Cardiac muscle cell (in vitro differentiated cells and primary cell): ENCODE data around the gene FAM81A. TPM values are rescaled to one million over a fixed set of nuclear protein-coding genes. Genes with fewer than 3 reads are reported as not detected.

Experiments used
- DNase-seq, 2 donors: peaks; one replicate each; pipeline versions ENCODE4 v3.0.0 to v3.0.0-alpha.2; 2010 to 2017; ENCODE audit warnings: low read depth in 1 of 2, low spot score in 1 of 2
- H3K27ac ChIP-seq: fragments of 200-600 bp; sonication (generic); 2 replicates; pipeline ENCODE4 v1.5.1; 2016
- H3K27me3 ChIP-seq: fragments of 200-600 bp; sonication (generic); 2 replicates; pipeline ENCODE4 v1.6.0; 2016; ENCODE audit warnings: control low read depth
- H3K36me3 ChIP-seq: fragments of 200-600 bp; sonication (generic); 2 replicates; pipeline ENCODE4 v1.5.1; 2016; ENCODE audit warnings: control low read depth
- H3K4me1 ChIP-seq: fragments of 200-600 bp; sonication (generic); 2 replicates; pipeline ENCODE4 v1.8.1; 2017; ENCODE audit warnings: low read depth, mild to moderate bottlenecking, mixed run types
- H3K4me3 ChIP-seq: fragments of 200-600 bp; sonication (generic); 2 replicates; pipeline ENCODE4 v1.5.1; 2016; ENCODE audit warnings: mild to moderate bottlenecking
- H3K9me3 ChIP-seq: fragments of 200-600 bp; sonication (generic); 2 replicates; pipeline ENCODE4 v1.5.1; 2017; ENCODE audit warnings: low read depth, mild to moderate bottlenecking, control low read depth
- CTCF ChIP-seq: IDR thresholded peaks from 2 replicates; pipeline ENCODE4 v1.5.1; 2012; ENCODE audit warnings: low read depth, mild to moderate bottlenecking, low read length
- polyA plus RNA-seq: library from polyadenylated mRNA; unstranded; fragments of >200 nt; fragmentation: Nextera tagmentation; extraction: Ambion mirVana; gene quantifications from 2 replicates; pipeline ENCODE4 v1.2.1, GENCODE V29; 2016
- total RNA-seq: library from RNA; depleted of rRNA; stranded (reverse); fragments of >200 nt; gene quantifications from 2 replicates; pipeline ENCODE4 v1.2.3, GENCODE V29; 2016

Gene FAM81A
- total and polyA plus RNA-seq, 2 experiments from 2014 or later = 1.8 to 5.1 TPM

DNA sequence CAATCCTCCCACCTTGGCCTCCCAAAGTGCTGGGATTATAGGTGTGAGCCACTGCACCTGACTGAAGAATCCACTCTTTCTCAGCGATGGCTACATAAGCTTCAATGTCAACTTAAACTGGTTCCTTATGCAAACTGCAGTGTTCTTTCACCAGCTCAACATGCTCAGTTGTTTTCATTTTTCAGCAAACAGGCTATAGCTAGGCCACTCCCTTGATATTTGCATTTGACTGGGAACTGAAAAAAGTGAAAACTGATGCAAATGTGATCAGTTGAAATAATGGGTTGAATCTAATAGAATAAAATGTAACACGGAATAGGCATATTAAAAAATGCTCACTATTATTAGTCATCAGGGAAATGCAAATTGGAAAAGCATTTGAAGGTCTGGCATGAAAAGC, 99.4 kb downstream of the FAM81A start:
- Histone ChIP-seq H3K27ac (no peak overlapping the region), H3K9me3 (no peaks in the 10 kb centered on the region), H3K4me3 (no peak overlapping the region), H3K36me3 (no peaks in the 10 kb centered on the region), H3K27me3 (no peaks in the 10 kb centered on the region), H3K4me1 (no peaks in the 10 kb centered on the region)
- DNase-seq = no peak
- TF ChIP-seq CTCF = no peak

GRCh38 chr15:59538494-59538893, 100.5 kb downstream of the FAM81A start:
- DNase-seq = no peak
- Histone ChIP-seq H3K4me3 (no peak overlapping the region), H3K36me3 (no peaks in the 10 kb centered on the region), H3K9me3 (no peaks in the 10 kb centered on the region), H3K27me3 (no peaks in the 10 kb centered on the region), H3K4me1 (no peaks in the 10 kb centered on the region), H3K27ac (no peak overlapping the region)
- no peak for TF ChIP-seq CTCF

DNA sequence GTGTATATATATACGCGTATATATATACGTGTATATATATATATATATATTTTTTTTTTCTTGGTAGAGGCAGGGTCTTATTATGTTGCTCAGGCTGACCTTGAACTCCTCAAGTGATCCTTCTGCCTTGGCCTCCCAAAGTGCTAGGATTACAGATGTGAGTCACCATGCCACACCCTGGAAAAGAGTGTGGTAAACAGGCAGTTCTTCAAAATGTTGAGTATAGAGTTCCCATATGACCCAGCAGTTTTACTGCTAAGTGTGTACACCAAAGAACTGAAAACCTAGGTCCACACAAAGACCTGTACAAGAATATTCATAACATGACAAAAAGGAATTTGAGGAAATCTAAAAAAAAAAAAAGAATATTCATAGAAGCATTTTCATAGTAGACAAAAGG, 101.8 kb downstream of the FAM81A start:
- Histone ChIP-seq H3K36me3 (no peaks in the 10 kb centered on the region), H3K4me1 (no peaks in the 10 kb centered on the region), H3K9me3 (no peaks in the 10 kb centered on the region), H3K27me3 (no peaks in the 10 kb centered on the region), H3K4me3 (no peak overlapping the region), H3K27ac (no peak overlapping the region)
- no peak for TF ChIP-seq CTCF
- no peak for DNase-seq

GRCh38 chr15:59540654-59541053, 102.7 kb downstream of the FAM81A start:
- H3K36me3 ChIP-seq = no peaks in the 10 kb centered on the region
- no peak for TF ChIP-seq CTCF
- no peaks in the 10 kb centered on the region for H3K9me3 ChIP-seq
- no peak for DNase-seq
- H3K27ac ChIP-seq = no peak overlapping the region
- no peaks in the 10 kb centered on the region for H3K27me3 ChIP-seq
- H3K4me3 ChIP-seq = no peak overlapping the region
- no peaks in the 10 kb centered on the region for H3K4me1 ChIP-seq

DNA sequence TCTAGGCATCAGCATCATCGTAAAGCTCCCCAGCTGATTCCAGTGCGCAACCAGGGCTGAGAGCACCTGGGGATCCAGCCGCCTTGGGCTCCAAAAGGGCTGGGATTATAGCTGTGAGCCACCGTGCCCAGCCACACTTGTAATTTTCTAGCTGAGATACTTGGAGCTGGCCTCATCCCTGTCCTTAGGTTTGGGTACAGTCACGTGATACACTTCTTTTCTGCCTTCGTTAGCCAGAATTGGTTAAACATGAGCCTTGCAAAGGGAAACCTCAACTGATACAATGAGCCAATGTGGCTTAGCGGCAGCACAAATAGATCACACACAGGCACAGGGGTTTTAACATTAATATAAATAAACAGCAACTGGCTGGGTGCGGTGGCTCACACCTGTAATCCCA, 103.8 kb downstream of the FAM81A start:
- Histone ChIP-seq H3K27me3 (no peaks in the 10 kb centered on the region), H3K9me3 (no peaks in the 10 kb centered on the region), H3K27ac (no peak overlapping the region), H3K4me3 (no peak overlapping the region), H3K36me3 (no peaks in the 10 kb centered on the region), H3K4me1 (no peaks in the 10 kb centered on the region)
- no peak for TF ChIP-seq CTCF
- no peak for DNase-seq
